ENCODE data around the gene SLC5A10.

SLC5A10 gene

DNA sequence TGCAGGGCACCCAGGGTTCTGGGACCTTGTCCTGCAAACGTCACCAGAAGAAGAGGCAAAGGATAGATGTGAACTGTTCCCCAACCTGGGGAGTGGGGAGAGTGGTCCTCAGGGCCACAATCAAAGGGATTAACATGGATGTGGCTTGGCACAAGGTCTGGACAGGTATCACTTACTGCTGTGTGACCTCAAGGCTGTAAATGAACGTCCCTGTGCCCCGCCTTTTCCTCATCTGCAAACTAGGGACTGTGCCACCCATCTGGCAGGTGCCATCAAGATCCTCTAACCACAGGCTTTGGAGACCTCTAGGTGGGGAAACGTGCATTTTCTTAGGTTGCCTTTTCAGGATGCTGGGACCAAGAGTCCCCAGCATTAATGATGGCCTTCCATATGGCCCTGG is 25.1 kb downstream of the SLC5A10 start:
- Mint-ChIP-seq H3K36me3 (ENCODE audit: low read depth) (no peaks in the 10 kb centered on the region), H3K9me3 (no peaks in the 10 kb centered on the region), H3K27me3 (ENCODE audit: low read depth, poor library complexity) (peaks cover 2% of the 10 kb centered on the region), H3K4me3 (no peak overlapping the region), H3K27ac (no peak overlapping the region), H3K4me1 (peaks cover 26% of the 10 kb centered on the region)
- DNase-seq, result no peak
- TF ChIP-seq, protein P1, sequence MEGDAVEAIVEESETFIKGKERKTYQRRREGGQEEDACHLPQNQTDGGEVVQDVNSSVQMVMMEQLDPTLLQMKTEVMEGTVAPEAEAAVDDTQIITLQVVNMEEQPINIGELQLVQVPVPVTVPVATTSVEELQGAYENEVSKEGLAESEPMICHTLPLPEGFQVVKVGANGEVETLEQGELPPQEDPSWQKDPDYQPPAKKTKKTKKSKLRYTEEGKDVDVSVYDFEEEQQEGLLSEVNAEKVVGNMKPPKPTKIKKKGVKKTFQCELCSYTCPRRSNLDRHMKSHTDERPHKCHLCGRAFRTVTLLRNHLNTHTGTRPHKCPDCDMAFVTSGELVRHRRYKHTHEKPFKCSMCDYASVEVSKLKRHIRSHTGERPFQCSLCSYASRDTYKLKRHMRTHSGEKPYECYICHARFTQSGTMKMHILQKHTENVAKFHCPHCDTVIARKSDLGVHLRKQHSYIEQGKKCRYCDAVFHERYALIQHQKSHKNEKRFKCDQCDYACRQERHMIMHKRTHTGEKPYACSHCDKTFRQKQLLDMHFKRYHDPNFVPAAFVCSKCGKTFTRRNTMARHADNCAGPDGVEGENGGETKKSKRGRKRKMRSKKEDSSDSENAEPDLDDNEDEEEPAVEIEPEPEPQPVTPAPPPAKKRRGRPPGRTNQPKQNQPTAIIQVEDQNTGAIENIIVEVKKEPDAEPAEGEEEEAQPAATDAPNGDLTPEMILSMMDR (IDR thresholded peaks at IDR 0.05), result no peak

DNA sequence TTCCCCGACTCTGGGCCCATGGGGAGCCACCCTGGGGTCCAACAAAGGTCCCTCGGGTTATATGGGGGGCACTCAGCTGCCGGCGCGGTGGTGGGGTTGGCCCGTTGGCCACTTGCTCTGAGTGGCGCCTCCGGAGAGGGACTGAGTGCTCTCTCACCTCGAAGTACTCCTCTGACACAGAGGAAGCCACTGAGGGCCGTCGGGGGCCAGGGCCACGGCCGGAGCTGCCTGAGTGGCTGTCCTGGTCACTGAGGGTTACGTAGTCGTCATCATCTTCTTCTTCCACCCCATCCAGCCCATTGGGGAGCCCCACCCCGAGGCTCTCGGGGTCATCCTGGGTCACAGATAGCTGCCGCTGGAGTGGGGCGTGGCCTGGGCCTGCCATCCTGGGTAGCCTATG is 25.7 kb downstream of the SLC5A10 start:
- Mint-ChIP-seq H3K9me3 (no peaks in the 10 kb centered on the region), H3K27me3 (ENCODE audit: low read depth, poor library complexity) (peaks cover 2% of the 10 kb centered on the region), H3K27ac (no peak overlapping the region), H3K4me1 (peaks cover 30% of the 10 kb centered on the region), H3K4me3 (no peak overlapping the region), H3K36me3 (ENCODE audit: low read depth) (no peaks in the 10 kb centered on the region)
- no peak for DNase-seq
- TF ChIP-seq, protein P1 (IDR thresholded peaks at IDR 0.05), result no peak

DNA sequence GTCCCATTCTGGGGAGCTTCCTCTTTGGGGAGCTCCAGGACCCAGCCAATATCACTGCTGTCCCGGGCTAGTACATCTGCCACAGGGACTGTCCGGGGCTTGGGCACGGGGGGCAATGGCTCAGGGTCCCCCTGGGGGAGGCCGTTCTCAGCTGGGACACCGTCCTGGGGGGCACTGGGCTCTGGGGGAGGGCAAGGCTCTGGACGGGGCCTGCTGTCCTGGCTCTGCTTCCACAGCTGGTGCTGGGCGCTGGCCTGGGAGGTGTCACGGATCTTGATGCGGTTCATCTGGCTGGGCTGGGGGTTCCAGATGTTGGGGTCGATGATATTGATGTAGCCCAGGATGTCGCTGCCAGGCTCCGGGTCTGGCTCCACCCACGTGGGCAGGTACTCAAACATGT is 26.1 kb downstream of the SLC5A10 start:
- Mint-ChIP-seq H3K27ac (no peak overlapping the region), H3K9me3 (no peaks in the 10 kb centered on the region), H3K27me3 (ENCODE audit: low read depth, poor library complexity) (peaks cover 2% of the 10 kb centered on the region), H3K36me3 (ENCODE audit: low read depth) (no peaks in the 10 kb centered on the region), H3K4me1 (peaks cover 30% of the 10 kb centered on the region), H3K4me3 (no peak overlapping the region)
- TF ChIP-seq, protein P1 (IDR thresholded peaks at IDR 0.05), result no peak
- no peak for DNase-seq

DNA sequence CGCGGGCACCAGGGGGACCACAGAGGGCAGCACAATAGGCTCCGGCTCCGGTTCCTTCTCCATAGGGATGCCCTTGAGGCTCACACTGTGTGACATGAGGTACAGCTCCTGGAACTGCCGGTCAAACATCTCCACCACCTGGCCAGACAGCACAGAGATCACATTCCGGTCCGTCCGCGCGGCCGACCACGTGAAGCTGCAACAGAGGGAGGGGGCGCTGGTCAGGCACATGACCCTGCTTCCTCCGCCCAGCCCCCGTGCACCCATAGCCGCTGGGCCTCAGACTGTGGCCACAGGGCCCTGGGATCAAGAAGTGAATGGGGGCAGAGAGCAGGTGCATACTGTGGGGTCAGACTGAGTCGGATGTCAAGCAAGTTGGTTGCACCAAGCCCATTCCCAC is 26.7 kb downstream of the SLC5A10 start:
- TF ChIP-seq, protein P1 (IDR thresholded peaks at IDR 0.05), result no peak
- no peak overlapping the region for H3K4me3 Mint-ChIP-seq
- H3K9me3 Mint-ChIP-seq, result no peaks in the 10 kb centered on the region
- peaks cover 5% of the 10 kb centered on the region for H3K27me3 Mint-ChIP-seq (ENCODE audit: low read depth, poor library complexity)
- peaks cover 30% of the 10 kb centered on the region for H3K4me1 Mint-ChIP-seq
- no peak overlapping the region for H3K27ac Mint-ChIP-seq
- H3K36me3 Mint-ChIP-seq (ENCODE audit: low read depth), result no peaks in the 10 kb centered on the region
- DNase-seq, result no peak

DNA sequence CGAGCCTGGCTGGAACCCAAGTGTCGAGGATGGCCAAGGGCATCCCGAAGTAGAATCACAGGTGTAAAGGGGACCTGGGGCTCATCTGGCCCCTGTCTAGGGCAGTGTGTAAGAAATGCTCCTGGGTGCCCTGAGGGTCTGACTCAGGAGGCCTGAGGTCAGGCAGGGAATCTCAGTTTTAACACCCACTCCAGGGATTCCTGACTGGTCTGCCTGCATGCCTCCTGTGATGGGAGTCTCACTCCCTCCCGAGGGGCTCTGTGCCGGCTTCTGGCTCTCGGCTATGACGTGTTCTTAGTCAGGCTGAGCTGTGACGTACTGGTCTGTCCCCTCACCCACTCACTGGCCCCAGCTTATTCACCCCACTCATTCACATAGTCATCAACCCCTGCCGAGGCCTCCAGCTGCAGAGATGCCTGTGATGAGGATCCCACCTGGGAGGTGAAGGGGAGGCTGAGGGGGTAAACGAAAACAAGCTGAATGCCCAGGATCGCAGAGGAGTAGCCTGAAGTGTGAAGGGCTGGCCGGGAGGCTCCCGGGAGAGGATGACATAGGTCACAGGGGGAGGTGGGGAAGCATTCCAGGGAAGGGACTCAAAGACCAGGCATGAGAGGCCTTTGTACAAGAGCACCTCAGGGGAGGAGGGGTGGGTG is 28.8 kb downstream of the SLC5A10 start:
- TF ChIP-seq, protein P1 (IDR thresholded peaks at IDR 0.05), result no peak
- peaks cover 31% of the 10 kb centered on the region for H3K4me1 Mint-ChIP-seq
- peaks cover 5% of the 10 kb centered on the region for H3K27me3 Mint-ChIP-seq (ENCODE audit: low read depth, poor library complexity)
- no peaks in the 10 kb centered on the region for H3K36me3 Mint-ChIP-seq (ENCODE audit: low read depth)
- DNase-seq, result peak; percentile 37
- no peak overlapping the region for H3K4me3 Mint-ChIP-seq
- peak overlapping the region; percentile 54 for H3K27ac Mint-ChIP-seq
- H3K9me3 Mint-ChIP-seq, result no peaks in the 10 kb centered on the region

DNA sequence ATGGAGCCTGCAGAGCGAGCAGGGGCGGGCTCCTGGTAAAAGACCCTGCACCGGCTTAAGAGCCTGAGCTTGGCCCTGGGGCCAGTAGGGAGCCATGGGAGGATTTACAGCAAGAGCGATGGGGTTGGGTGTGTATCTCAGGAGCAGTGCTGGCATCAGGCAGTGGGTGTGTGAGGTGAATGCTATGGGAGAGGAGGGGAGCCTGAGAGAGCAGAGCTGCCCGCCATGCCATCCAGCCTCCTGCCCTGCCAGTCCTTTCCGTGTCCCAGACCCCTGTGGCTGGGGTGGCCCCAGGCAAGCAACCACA is 29.3 kb downstream of the SLC5A10 start:
- Mint-ChIP-seq H3K27me3 (ENCODE audit: low read depth, poor library complexity) (peaks cover 5% of the 10 kb centered on the region), H3K4me1 (peaks cover 36% of the 10 kb centered on the region), H3K4me3 (no peak overlapping the region), H3K27ac (peak overlapping the region; percentile 54), H3K9me3 (no peaks in the 10 kb centered on the region), H3K36me3 (ENCODE audit: low read depth) (no peaks in the 10 kb centered on the region)
- no peak for DNase-seq
- TF ChIP-seq, protein P1 (IDR thresholded peaks at IDR 0.05), result no peak

Measured in nephron progenitor cell (in vitro differentiated cells).